Measurements from ENCODE around the gene SLC9B2. TPM values are rescaled to one million over a fixed set of nuclear protein-coding genes. Genes with fewer than 3 reads are reported as not detected.
"Not testable (repeated sequence)": the region's sequence is repeated elsewhere in the genome, so short reads cannot be mapped to it uniquely, and the experiment has no call there.

Gene SLC9B2
- total RNA-seq, 1 donor from 2014 or later, result 12.1 TPM

- H3K27me3 Mint-ChIP-seq (ENCODE audit: low read depth), result peaks cover 15% of the 10 kb centered on the region
- no peak overlapping the region for H3K27ac Mint-ChIP-seq
- H3K9me3 Mint-ChIP-seq, result no peaks in the 10 kb centered on the region
- peak; percentile 57 for TF ChIP-seq CTCF (IDR thresholded peaks at IDR 0.05; ENCODE audit: unreplicated experiment)
- no peaks in the 10 kb centered on the region for H3K36me3 Mint-ChIP-seq
- DNase-seq (ENCODE audit: low spot score in 2 of 2, unreplicated experiment in 2 of 2), result no peak
- no peak overlapping the region for H3K4me3 Mint-ChIP-seq
- H3K4me1 Mint-ChIP-seq, result peaks cover 23% of the 10 kb centered on the region
Observed at GRCh38 chr4:103008875-103009729, 67.5 kb downstream of the SLC9B2 start.

- Mint-ChIP-seq H3K27ac (no peak overlapping the region), H3K36me3 (no peaks in the 10 kb centered on the region), H3K9me3 (peaks cover 15% of the 10 kb centered on the region), H3K27me3 (ENCODE audit: low read depth) (peaks cover 20% of the 10 kb centered on the region), H3K4me3 (no peak overlapping the region), H3K4me1 (no peaks in the 10 kb centered on the region)
- DNase-seq (ENCODE audit: low spot score in 2 of 2, unreplicated experiment in 2 of 2), result no peak
- TF ChIP-seq CTCF (IDR thresholded peaks at IDR 0.05; ENCODE audit: unreplicated experiment), result no peak
Observed at GRCh38 chr4:103002551-103002950, 74.0 kb downstream of the SLC9B2 start.

- DNase-seq (ENCODE audit: low spot score in 2 of 2, unreplicated experiment in 2 of 2), result no peak
- Mint-ChIP-seq H3K27ac (no peak overlapping the region), H3K4me1 (no peaks in the 10 kb centered on the region), H3K9me3 (peaks cover 25% of the 10 kb centered on the region), H3K36me3 (peaks cover 5% of the 10 kb centered on the region), H3K4me3 (no peak overlapping the region), H3K27me3 (ENCODE audit: low read depth) (no peaks in the 10 kb centered on the region)
- TF ChIP-seq CTCF (IDR thresholded peaks at IDR 0.05; ENCODE audit: unreplicated experiment), result no peak
Observed at GRCh38 chr4:102994803-102995202, 81.8 kb downstream of the SLC9B2 start.

GRCh38 chr4:102993985-102994384, 82.6 kb downstream of the SLC9B2 start:
- H3K27me3 Mint-ChIP-seq (ENCODE audit: low read depth); DNase-seq (ENCODE audit: low spot score in 2 of 2, unreplicated experiment in 2 of 2): not testable (repeated sequence)

GRCh38 chr4:102988429-102989020, 88.0 kb downstream of the SLC9B2 start:
- H3K36me3 Mint-ChIP-seq, result peaks cover 2% of the 10 kb centered on the region
- H3K4me1 Mint-ChIP-seq, result no peaks in the 10 kb centered on the region
- DNase-seq (ENCODE audit: low spot score in 2 of 2, unreplicated experiment in 2 of 2), result no peak
- peaks cover 9% of the 10 kb centered on the region for H3K9me3 Mint-ChIP-seq
- TF ChIP-seq CTCF (IDR thresholded peaks at IDR 0.05; ENCODE audit: unreplicated experiment), result no peak
- H3K4me3 Mint-ChIP-seq, result no peak overlapping the region
- no peak overlapping the region for H3K27ac Mint-ChIP-seq
- H3K27me3 Mint-ChIP-seq (ENCODE audit: low read depth), result no peaks in the 10 kb centered on the region

More at GRCh38 chr4:102993985-102994384, 82.6 kb downstream of the SLC9B2 start:
- not testable (repeated sequence) for H3K4me3 Mint-ChIP-seq, H3K27ac Mint-ChIP-seq, H3K36me3 Mint-ChIP-seq, H3K4me1 Mint-ChIP-seq
- peaks cover 25% of the 10 kb centered on the region for H3K9me3 Mint-ChIP-seq

- no peaks in the 10 kb centered on the region for H3K4me1 Mint-ChIP-seq
- H3K36me3 Mint-ChIP-seq, result peaks cover 2% of the 10 kb centered on the region
- no peak overlapping the region for H3K27ac Mint-ChIP-seq
- H3K4me3 Mint-ChIP-seq, result no peak overlapping the region
- TF ChIP-seq CTCF (IDR thresholded peaks at IDR 0.05; ENCODE audit: unreplicated experiment), result no peak
- peaks cover 36% of the 10 kb centered on the region for H3K9me3 Mint-ChIP-seq
- no peak for DNase-seq (ENCODE audit: low spot score in 2 of 2, unreplicated experiment in 2 of 2)
- no peaks in the 10 kb centered on the region for H3K27me3 Mint-ChIP-seq (ENCODE audit: low read depth)
Observed at GRCh38 chr4:102981005-102981404, 95.6 kb downstream of the SLC9B2 start.

Data from mesothelial cell of epicardium (in vitro differentiated cells).